ENCODE data around the gene SMIM10L2A.
"Not testable (repeated sequence)": the region's sequence is repeated elsewhere in the genome, so short reads cannot be mapped to it uniquely, and the experiment has no call there.

SMIM10L2A gene

GRCh38 chrX:135420831-135421230 is 913 bp upstream of the SMIM10L2A start:
- no peak overlapping the region for H3K27ac ChIP-seq (ENCODE audit: low read depth, low read length)
- H3K27me3 ChIP-seq (ENCODE audit: control insufficient read depth in 5 of 5, insufficient read depth in 4 of 5, low read length in 5 of 5), result peaks cover 0 to 14% (median 4%) of the 10 kb centered on the region in 5 donors
- H3K9ac ChIP-seq (ENCODE audit: low read length in 5 of 5), result no peak overlapping the region
- no peaks in the 10 kb centered on the region for H3K36me3 ChIP-seq (ENCODE audit: control insufficient read depth in 5 of 5, insufficient read depth in 5 of 5, low read length in 5 of 5)
- H3K4me3 ChIP-seq (ENCODE audit: low read depth in 1 of 5, low read length in 5 of 5), result no peak overlapping the region
- peaks cover 0 to 3% (median 0%) of the 10 kb centered on the region in 5 donors for H3K9me3 ChIP-seq (ENCODE audit: control insufficient read depth in 5 of 5, low read length in 5 of 5)
- H3K4me1 ChIP-seq (ENCODE audit: control insufficient read depth in 5 of 5, insufficient read depth in 5 of 5, low read length in 5 of 5), result peaks cover 0 to 8% (median 0%) of the 10 kb centered on the region in 5 donors

- Histone ChIP-seq H3K27me3 (ENCODE audit: control insufficient read depth in 5 of 5, insufficient read depth in 4 of 5, low read length in 5 of 5) (peaks cover under 1 to 16% (median 5%) of the 10 kb centered on the region in 5 donors), H3K4me1 (ENCODE audit: control insufficient read depth in 5 of 5, insufficient read depth in 5 of 5, low read length in 5 of 5) (peaks cover 0 to 8% (median 0%) of the 10 kb centered on the region in 5 donors), H3K36me3 (ENCODE audit: control insufficient read depth in 5 of 5, insufficient read depth in 5 of 5, low read length in 5 of 5) (no peaks in the 10 kb centered on the region), H3K27ac (ENCODE audit: low read depth, low read length) (no peak overlapping the region), H3K9ac (ENCODE audit: low read length in 5 of 5) (peak overlapping the region in 1 of 5 donors; percentile 41), H3K4me3 (ENCODE audit: low read depth in 1 of 5, low read length in 5 of 5) (peak overlapping the region; percentile 6 to 68 (median 60)), H3K9me3 (ENCODE audit: control insufficient read depth in 5 of 5, low read length in 5 of 5) (peaks cover 0 to 3% (median 0%) of the 10 kb centered on the region in 5 donors)
These were observed 210 bp upstream of the SMIM10L2A start for GRCh38 chrX:135421537-135421931.

GRCh38 chrX:135422810-135423168 is 1.0 kb downstream of the SMIM10L2A start:
- H3K36me3 ChIP-seq (ENCODE audit: control insufficient read depth in 5 of 5, insufficient read depth in 5 of 5, low read length in 5 of 5); H3K9me3 ChIP-seq (ENCODE audit: control insufficient read depth in 5 of 5, low read length in 5 of 5); H3K4me1 ChIP-seq (ENCODE audit: control insufficient read depth in 5 of 5, insufficient read depth in 5 of 5, low read length in 5 of 5); H3K27ac ChIP-seq (ENCODE audit: low read depth, low read length); H3K9ac ChIP-seq (ENCODE audit: low read length in 5 of 5): not testable (repeated sequence)
- H3K4me3 ChIP-seq (ENCODE audit: low read depth in 1 of 5, low read length in 5 of 5), result peak overlapping the region in 1 of 5 donors; percentile 60
- peaks cover 4 to 19% (median 9%) of the 10 kb centered on the region in 5 donors for H3K27me3 ChIP-seq (ENCODE audit: control insufficient read depth in 5 of 5, insufficient read depth in 4 of 5, low read length in 5 of 5)

DNA sequence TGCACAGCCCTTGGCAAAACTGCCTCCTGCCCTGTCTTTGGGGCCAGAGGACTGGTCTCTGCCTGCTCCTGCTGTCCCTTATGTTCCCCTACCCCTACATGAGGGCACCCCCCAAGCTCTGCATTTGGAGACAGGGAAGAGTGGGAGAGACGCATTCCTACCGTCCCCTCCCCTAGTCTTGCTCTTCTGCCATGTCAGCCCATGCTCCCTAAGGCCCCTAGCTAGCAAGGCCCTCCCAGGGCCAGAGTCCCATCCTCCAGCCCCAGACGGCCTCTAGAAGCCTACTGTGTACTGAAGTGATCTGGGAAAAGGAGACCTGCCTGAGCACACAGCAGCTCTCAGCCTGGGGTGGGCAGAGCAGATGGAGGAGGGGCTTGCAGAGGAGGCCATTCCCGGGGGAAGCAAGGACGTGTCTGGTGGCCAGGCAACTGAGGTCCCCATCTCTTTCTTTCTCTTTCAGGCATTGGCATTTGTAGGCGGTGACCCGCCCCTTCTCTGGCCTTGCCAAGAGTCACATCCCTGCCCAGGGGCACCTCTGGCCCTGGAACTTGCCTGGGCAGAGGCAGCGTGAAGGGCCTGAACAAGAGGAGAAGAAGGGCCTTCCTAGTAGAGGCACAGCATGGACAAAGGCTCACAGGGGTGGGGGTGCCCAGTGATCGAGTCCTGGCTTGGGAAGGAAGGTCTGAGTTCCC is 1.6 kb downstream of the SMIM10L2A start:
- peaks cover 4 to 19% (median 9%) of the 10 kb centered on the region in 5 donors for H3K27me3 ChIP-seq (ENCODE audit: control insufficient read depth in 5 of 5, insufficient read depth in 4 of 5, low read length in 5 of 5)
- not testable (repeated sequence) for H3K9ac ChIP-seq (ENCODE audit: low read length in 5 of 5); H3K4me3 ChIP-seq (ENCODE audit: low read depth in 1 of 5, low read length in 5 of 5)

GRCh38 chrX:135424469-135424868 is 2.7 kb downstream of the SMIM10L2A start:
- Histone ChIP-seq H3K9ac (ENCODE audit: low read length in 5 of 5) (no peak overlapping the region), H3K27me3 (ENCODE audit: control insufficient read depth in 5 of 5, insufficient read depth in 4 of 5, low read length in 5 of 5) (peaks cover 4 to 23% (median 9%) of the 10 kb centered on the region in 5 donors), H3K36me3 (ENCODE audit: control insufficient read depth in 5 of 5, insufficient read depth in 5 of 5, low read length in 5 of 5) (no peaks in the 10 kb centered on the region), H3K9me3 (ENCODE audit: control insufficient read depth in 5 of 5, low read length in 5 of 5) (peaks cover 0 to 3% (median 0%) of the 10 kb centered on the region in 5 donors), H3K4me1 (ENCODE audit: control insufficient read depth in 5 of 5, insufficient read depth in 5 of 5, low read length in 5 of 5) (peaks cover 0 to 8% (median 0%) of the 10 kb centered on the region in 5 donors), H3K27ac (ENCODE audit: low read depth, low read length) (no peak overlapping the region), H3K4me3 (ENCODE audit: low read depth in 1 of 5, low read length in 5 of 5) (no peak overlapping the region)

More for the DNA sequence above, 1.6 kb downstream of the SMIM10L2A start:
- not testable (repeated sequence) for H3K36me3 ChIP-seq (ENCODE audit: control insufficient read depth in 5 of 5, insufficient read depth in 5 of 5, low read length in 5 of 5); H3K4me1 ChIP-seq (ENCODE audit: control insufficient read depth in 5 of 5, insufficient read depth in 5 of 5, low read length in 5 of 5); H3K9me3 ChIP-seq (ENCODE audit: control insufficient read depth in 5 of 5, low read length in 5 of 5); H3K27ac ChIP-seq (ENCODE audit: low read depth, low read length)

- peaks cover 4 to 24% (median 9%) of the 10 kb centered on the region in 5 donors for H3K27me3 ChIP-seq (ENCODE audit: control insufficient read depth in 5 of 5, insufficient read depth in 4 of 5, low read length in 5 of 5)
- H3K4me1 ChIP-seq (ENCODE audit: control insufficient read depth in 5 of 5, insufficient read depth in 5 of 5, low read length in 5 of 5), result peaks cover 0 to 8% (median 0%) of the 10 kb centered on the region in 5 donors
These were observed 3.6 kb downstream of the SMIM10L2A start for GRCh38 chrX:135425026-135425965.

GRCh38 chrX:135429429-135429828 is 7.7 kb downstream of the SMIM10L2A start:
- Histone ChIP-seq H3K36me3 (ENCODE audit: control insufficient read depth in 5 of 5, insufficient read depth in 5 of 5, low read length in 5 of 5) (no peaks in the 10 kb centered on the region), H3K9me3 (ENCODE audit: control insufficient read depth in 5 of 5, low read length in 5 of 5) (peaks cover 0 to 2% (median 0%) of the 10 kb centered on the region in 5 donors), H3K4me3 (ENCODE audit: low read depth in 1 of 5, low read length in 5 of 5) (no peak overlapping the region), H3K27ac (ENCODE audit: low read depth, low read length) (no peak overlapping the region), H3K9ac (ENCODE audit: low read length in 5 of 5) (no peak overlapping the region), H3K4me1 (ENCODE audit: control insufficient read depth in 5 of 5, insufficient read depth in 5 of 5, low read length in 5 of 5) (no peaks in the 10 kb centered on the region), H3K27me3 (ENCODE audit: control insufficient read depth in 5 of 5, insufficient read depth in 4 of 5, low read length in 5 of 5) (peaks cover 5 to 30% (median 11%) of the 10 kb centered on the region in 5 donors)

More at GRCh38 chrX:135425026-135425965, 3.6 kb downstream of the SMIM10L2A start:
- no peak overlapping the region for H3K27ac ChIP-seq (ENCODE audit: low read depth, low read length)
- no peak overlapping the region for H3K4me3 ChIP-seq (ENCODE audit: low read depth in 1 of 5, low read length in 5 of 5)
- no peak overlapping the region for H3K9ac ChIP-seq (ENCODE audit: low read length in 5 of 5)
- H3K9me3 ChIP-seq (ENCODE audit: control insufficient read depth in 5 of 5, low read length in 5 of 5), result peaks cover 0 to 3% (median 0%) of the 10 kb centered on the region in 5 donors
- H3K36me3 ChIP-seq (ENCODE audit: control insufficient read depth in 5 of 5, insufficient read depth in 5 of 5, low read length in 5 of 5), result no peaks in the 10 kb centered on the region

DNA sequence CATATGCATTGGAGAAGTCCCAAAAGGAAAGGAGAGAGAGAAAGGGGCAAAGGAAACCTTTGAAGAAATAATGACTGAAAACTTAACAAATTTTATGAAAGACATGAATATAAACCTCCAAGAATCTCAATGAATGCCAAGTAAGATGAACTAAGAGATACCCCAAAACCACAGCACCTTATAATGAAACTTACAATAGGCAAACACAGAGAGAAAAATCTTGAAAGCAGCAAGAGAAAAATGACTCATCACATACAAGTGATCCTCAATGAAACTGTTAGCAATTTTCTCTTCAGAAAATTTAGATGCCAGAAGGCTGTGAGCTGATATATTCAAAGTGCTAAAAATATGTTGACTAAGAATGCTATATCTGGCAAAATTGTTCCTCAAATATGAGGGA is 10.1 kb downstream of the SMIM10L2A start:
- Histone ChIP-seq H3K4me3 (ENCODE audit: low read depth in 1 of 5, low read length in 5 of 5) (no peak overlapping the region), H3K27me3 (ENCODE audit: control insufficient read depth in 5 of 5, insufficient read depth in 4 of 5, low read length in 5 of 5) (peaks cover under 1 to 35% (median 13%) of the 10 kb centered on the region in 5 donors), H3K9ac (ENCODE audit: low read length in 5 of 5) (no peak overlapping the region), H3K4me1 (ENCODE audit: control insufficient read depth in 5 of 5, insufficient read depth in 5 of 5, low read length in 5 of 5) (no peaks in the 10 kb centered on the region), H3K36me3 (ENCODE audit: control insufficient read depth in 5 of 5, insufficient read depth in 5 of 5, low read length in 5 of 5) (no peaks in the 10 kb centered on the region), H3K27ac (ENCODE audit: low read depth, low read length) (no peak overlapping the region), H3K9me3 (ENCODE audit: control insufficient read depth in 5 of 5, low read length in 5 of 5) (peaks cover 0 to 2% (median 0%) of the 10 kb centered on the region in 5 donors)

- Histone ChIP-seq H3K36me3 (ENCODE audit: control insufficient read depth in 5 of 5, insufficient read depth in 5 of 5, low read length in 5 of 5) (no peaks in the 10 kb centered on the region), H3K4me1 (ENCODE audit: control insufficient read depth in 5 of 5, insufficient read depth in 5 of 5, low read length in 5 of 5) (no peaks in the 10 kb centered on the region), H3K27me3 (ENCODE audit: control insufficient read depth in 5 of 5, insufficient read depth in 4 of 5, low read length in 5 of 5) (peaks cover 0 to 35% (median 13%) of the 10 kb centered on the region in 5 donors), H3K9me3 (ENCODE audit: control insufficient read depth in 5 of 5, low read length in 5 of 5) (peaks cover 0 to 2% (median 0%) of the 10 kb centered on the region in 5 donors), H3K9ac (ENCODE audit: low read length in 5 of 5) (no peak overlapping the region), H3K27ac (ENCODE audit: low read depth, low read length) (no peak overlapping the region), H3K4me3 (ENCODE audit: low read depth in 1 of 5, low read length in 5 of 5) (no peak overlapping the region)
These were observed 10.7 kb downstream of the SMIM10L2A start for GRCh38 chrX:135432453-135432852.
